GM12801 (cell line): ENCODE data around the gene CTXND1.

Source experiments
- CTCF ChIP-seq: IDR thresholded peaks from one replicate; pipeline ENCODE4 v1.5.1; 2011; ENCODE audit warnings: control low read depth; ENCODE audit not compliant: insufficient read length; ENCODE audit errors: extremely low read depth

CTXND1 gene

GRCh38 chr15:80216911-80217310, 35.1 kb downstream of the CTXND1 start:
- TF ChIP-seq CTCF, result no peak

- TF ChIP-seq CTCF, result no peak
These were observed 35.9 kb downstream of the CTXND1 start for GRCh38 chr15:80216141-80216540.

- no peak for TF ChIP-seq CTCF
These were observed 37.1 kb downstream of the CTXND1 start for GRCh38 chr15:80214910-80215309.

GRCh38 chr15:80211976-80212375, 40.0 kb downstream of the CTXND1 start:
- no peak for TF ChIP-seq CTCF

- no peak for TF ChIP-seq CTCF
These were observed 41.1 kb downstream of the CTXND1 start for GRCh38 chr15:80210611-80211573.

GRCh38 chr15:80208758-80209734, 43.0 kb downstream of the CTXND1 start:
- TF ChIP-seq CTCF, result no peak

GRCh38 chr15:80207887-80208286, 44.1 kb downstream of the CTXND1 start:
- TF ChIP-seq CTCF, result no peak
